Measurements from ENCODE around the gene MYL5. TPM values are rescaled to one million over a fixed set of nuclear protein-coding genes. Genes with fewer than 3 reads are reported as not detected.

MYL5 gene
- total RNA-seq, 6 experiments from 2014 or later, result 14.2 to 23.0 (median 18.8) TPM

GRCh38 chr4:725391-726234 lies 51.3 kb downstream of the MYL5 start:
- no peak for TF ChIP-seq CTCF (IDR thresholded peaks at IDR 0.05)
- Mint-ChIP-seq H3K27ac (no peak overlapping the region), H3K4me1 (ENCODE audit: low read depth) (peaks cover 16% of the 10 kb centered on the region), H3K9me3 (peaks cover 17% of the 10 kb centered on the region), H3K36me3 (ENCODE audit: low read depth) (peaks cover 32% of the 10 kb centered on the region), H3K27me3 (ENCODE audit: insufficient read depth) (peaks cover 4% of the 10 kb centered on the region), H3K4me3 (no peak overlapping the region)
- DNase-seq, result no peak

GRCh38 chr4:726235-726787 lies 52.0 kb downstream of the MYL5 start:
- peaks cover 30% of the 10 kb centered on the region for H3K36me3 Mint-ChIP-seq (ENCODE audit: low read depth)
- H3K4me1 Mint-ChIP-seq (ENCODE audit: low read depth), result peaks cover 12% of the 10 kb centered on the region
- TF ChIP-seq CTCF (IDR thresholded peaks at IDR 0.05), result no peak
- peak overlapping the region; percentile 60 for H3K27ac Mint-ChIP-seq
- DNase-seq, result no peak
- H3K27me3 Mint-ChIP-seq (ENCODE audit: insufficient read depth), result peaks cover 4% of the 10 kb centered on the region
- H3K4me3 Mint-ChIP-seq, result no peak overlapping the region
- H3K9me3 Mint-ChIP-seq, result peaks cover 15% of the 10 kb centered on the region

- no peak for TF ChIP-seq CTCF (IDR thresholded peaks at IDR 0.05)
- DNase-seq, result no peak
- Mint-ChIP-seq H3K27ac (no peak overlapping the region), H3K9me3 (peaks cover 9% of the 10 kb centered on the region), H3K36me3 (ENCODE audit: low read depth) (peaks cover 24% of the 10 kb centered on the region), H3K4me3 (no peak overlapping the region), H3K4me1 (ENCODE audit: low read depth) (peaks cover 11% of the 10 kb centered on the region), H3K27me3 (ENCODE audit: insufficient read depth) (peaks cover 4% of the 10 kb centered on the region)
These were observed 52.5 kb downstream of the MYL5 start for GRCh38 chr4:726838-727237.

GRCh38 chr4:727576-727975 lies 53.2 kb downstream of the MYL5 start:
- peaks cover 11% of the 10 kb centered on the region for H3K4me1 Mint-ChIP-seq (ENCODE audit: low read depth)
- H3K27ac Mint-ChIP-seq, result no peak overlapping the region
- no peak for TF ChIP-seq CTCF (IDR thresholded peaks at IDR 0.05)
- no peak overlapping the region for H3K4me3 Mint-ChIP-seq
- H3K27me3 Mint-ChIP-seq (ENCODE audit: insufficient read depth), result peaks cover 4% of the 10 kb centered on the region
- peaks cover 19% of the 10 kb centered on the region for H3K36me3 Mint-ChIP-seq (ENCODE audit: low read depth)
- no peak for DNase-seq
- H3K9me3 Mint-ChIP-seq, result peaks cover 5% of the 10 kb centered on the region

- Mint-ChIP-seq H3K27ac (no peak overlapping the region), H3K4me1 (ENCODE audit: low read depth) (peaks cover 11% of the 10 kb centered on the region), H3K4me3 (no peak overlapping the region), H3K27me3 (ENCODE audit: insufficient read depth) (no peaks in the 10 kb centered on the region; the same call in 1 of the 2 replicates), H3K36me3 (ENCODE audit: low read depth) (peaks cover 28% of the 10 kb centered on the region), H3K9me3 (peaks cover 5% of the 10 kb centered on the region)
- no peak for DNase-seq
- TF ChIP-seq CTCF (IDR thresholded peaks at IDR 0.05), result no peak
These were observed 55.3 kb downstream of the MYL5 start for GRCh38 chr4:729336-730315.
